ENCODE results near the gene NCKAP5.

GRCh38 chr2:133229974-133230373, 338.3 kb downstream of the NCKAP5 start:
- no peak for TF ChIP-seq ZNF24 (IDR thresholded peaks at IDR 0.05)
- TF ChIP-seq POLR2A (IDR thresholded peaks at IDR 0.05; ENCODE audit: insufficient read depth in 1 of 2, low read depth in 2 of 2, low read length in 2 of 2), result no peak
- no peak for TF ChIP-seq ASH2L (IDR thresholded peaks at IDR 0.05; ENCODE audit: insufficient read length, low read depth, low read length)
- TF ChIP-seq TFDP2 (CRISPR knock-in tag; IDR thresholded peaks at IDR 0.05), result no peak
- no peak for TF ChIP-seq TBX3 (IDR thresholded peaks at IDR 0.05; ENCODE audit: borderline replicate concordance)
- TF ChIP-seq MED1 (CRISPR knock-in tag; IDR thresholded peaks at IDR 0.05), result no peak

Measured in HepG2 (cell line).